HepG2 (cell line): ENCODE results near the gene PTPRM.

Experiments used
- CTCF ChIP-seq: sonication (generic); formaldehyde crosslinking; IDR thresholded peaks from 2 replicates; pipeline ENCODE4 v1.5.0; 2020; ENCODE audit warnings: mild to moderate bottlenecking, missing genetic modification reagents, moderate library complexity
- TCF12 ChIP-seq, 2 experiments: fragments of 450-650 bp in 1 of 2; sonication (generic) in 1 of 2; formaldehyde crosslinking in 1 of 2; IDR thresholded peaks; 2 replicates each; pipeline versions ENCODE4 v1.6.1 to v1.8.0; 2017 to 2022; ENCODE audit warnings: antibody characterized with exemption in 1 of 2, mild to moderate bottlenecking in 1 of 2, missing genetic modification reagents in 1 of 2, moderate library complexity in 1 of 2
- ZKSCAN5 ChIP-seq: sonication (generic); formaldehyde crosslinking; IDR thresholded peaks from 2 replicates; pipeline ENCODE4 v1.5.1; 2020; ENCODE audit warnings: mild to moderate bottlenecking, missing genetic modification reagents
- ZNF530 ChIP-seq: sonication (generic); formaldehyde crosslinking; IDR thresholded peaks from 2 replicates; pipeline ENCODE4 v1.5.0; 2020; ENCODE audit warnings: low read depth, mild to moderate bottlenecking, missing genetic modification reagents
- ZNF777 ChIP-seq: sonication (generic); formaldehyde crosslinking; IDR thresholded peaks from 2 replicates; pipeline ENCODE4 v1.4.0; 2020; ENCODE audit warnings: missing genetic modification reagents
- TF ChIP-seq, protein P1 (sequence below): sonication (generic); formaldehyde crosslinking; IDR thresholded peaks from 2 replicates; pipeline ENCODE4 v1.8.0; 2022; ENCODE audit warnings: missing genetic modification reagents, mild to moderate bottlenecking, moderate library complexity, borderline replicate concordance
- TF ChIP-seq, protein P2 (sequence below): sonication (generic); formaldehyde crosslinking; IDR thresholded peaks from 2 replicates; pipeline ENCODE4 v1.9.0; 2021; ENCODE audit warnings: missing genetic modification reagents, borderline replicate concordance

- TF ChIP-seq ZKSCAN5 (CRISPR knock-in tag) (no peak), CTCF (no peak), ZNF777 (CRISPR knock-in tag) (no peak), TCF12 (IDR thresholded peaks at IDR 0.05) (no peak), TCF12 (CRISPR knock-in tag; IDR thresholded peaks at IDR 0.05) (no peak), ZNF530 (CRISPR knock-in tag) (no peak)
- TF ChIP-seq, protein P1, sequence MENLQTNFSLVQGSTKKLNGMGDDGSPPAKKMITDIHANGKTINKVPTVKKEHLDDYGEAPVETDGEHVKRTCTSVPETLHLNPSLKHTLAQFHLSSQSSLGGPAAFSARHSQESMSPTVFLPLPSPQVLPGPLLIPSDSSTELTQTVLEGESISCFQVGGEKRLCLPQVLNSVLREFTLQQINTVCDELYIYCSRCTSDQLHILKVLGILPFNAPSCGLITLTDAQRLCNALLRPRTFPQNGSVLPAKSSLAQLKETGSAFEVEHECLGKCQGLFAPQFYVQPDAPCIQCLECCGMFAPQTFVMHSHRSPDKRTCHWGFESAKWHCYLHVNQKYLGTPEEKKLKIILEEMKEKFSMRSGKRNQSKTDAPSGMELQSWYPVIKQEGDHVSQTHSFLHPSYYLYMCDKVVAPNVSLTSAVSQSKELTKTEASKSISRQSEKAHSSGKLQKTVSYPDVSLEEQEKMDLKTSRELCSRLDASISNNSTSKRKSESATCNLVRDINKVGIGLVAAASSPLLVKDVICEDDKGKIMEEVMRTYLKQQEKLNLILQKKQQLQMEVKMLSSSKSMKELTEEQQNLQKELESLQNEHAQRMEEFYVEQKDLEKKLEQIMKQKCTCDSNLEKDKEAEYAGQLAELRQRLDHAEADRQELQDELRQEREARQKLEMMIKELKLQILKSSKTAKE (CRISPR knock-in tag), result no peak
- TF ChIP-seq, protein P2, sequence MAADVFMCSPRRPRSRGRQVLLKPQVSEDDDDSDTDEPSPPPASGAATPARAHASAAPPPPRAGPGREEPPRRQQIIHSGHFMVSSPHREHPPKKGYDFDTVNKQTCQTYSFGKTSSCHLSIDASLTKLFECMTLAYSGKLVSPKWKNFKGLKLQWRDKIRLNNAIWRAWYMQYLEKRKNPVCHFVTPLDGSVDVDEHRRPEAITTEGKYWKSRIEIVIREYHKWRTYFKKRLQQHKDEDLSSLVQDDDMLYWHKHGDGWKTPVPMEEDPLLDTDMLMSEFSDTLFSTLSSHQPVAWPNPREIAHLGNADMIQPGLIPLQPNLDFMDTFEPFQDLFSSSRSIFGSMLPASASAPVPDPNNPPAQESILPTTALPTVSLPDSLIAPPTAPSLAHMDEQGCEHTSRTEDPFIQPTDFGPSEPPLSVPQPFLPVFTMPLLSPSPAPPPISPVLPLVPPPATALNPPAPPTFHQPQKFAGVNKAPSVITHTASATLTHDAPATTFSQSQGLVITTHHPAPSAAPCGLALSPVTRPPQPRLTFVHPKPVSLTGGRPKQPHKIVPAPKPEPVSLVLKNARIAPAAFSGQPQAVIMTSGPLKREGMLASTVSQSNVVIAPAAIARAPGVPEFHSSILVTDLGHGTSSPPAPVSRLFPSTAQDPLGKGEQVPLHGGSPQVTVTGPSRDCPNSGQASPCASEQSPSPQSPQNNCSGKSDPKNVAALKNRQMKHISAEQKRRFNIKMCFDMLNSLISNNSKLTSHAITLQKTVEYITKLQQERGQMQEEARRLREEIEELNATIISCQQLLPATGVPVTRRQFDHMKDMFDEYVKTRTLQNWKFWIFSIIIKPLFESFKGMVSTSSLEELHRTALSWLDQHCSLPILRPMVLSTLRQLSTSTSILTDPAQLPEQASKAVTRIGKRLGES (CRISPR knock-in tag), result no peak
Measured at GRCh38 chr18:7904529-7904928, 337.4 kb downstream of the PTPRM start.
